ENCODE measurements around the gene SBNO1.
"Not testable (repeated sequence)": the region's sequence is repeated elsewhere in the genome, so short reads cannot be mapped to it uniquely, and the experiment has no call there.

The SBNO1 gene

GRCh38 chr12:123364532-123365024 is at the start of gene SBNO1:
Gene SBNO1, minus strand, starts transcription at chr12:123364847. Its CDS starts 14,406 bp downstream, at chr12:123350441.
- peak; percentile 87 for DNase-seq (ENCODE audit: low read depth)

GRCh38 chr12:123410041-123410412 is 45.4 kb upstream of the SBNO1 start:
- no peak for DNase-seq (ENCODE audit: low read depth)

- not testable (repeated sequence) for DNase-seq (ENCODE audit: low read depth)
These were observed 44.8 kb upstream of the SBNO1 start for GRCh38 chr12:123409284-123410040.

GRCh38 chr12:123408619-123409018 is 44.0 kb upstream of the SBNO1 start:
- DNase-seq (ENCODE audit: low read depth) = not testable (repeated sequence)

- not testable (repeated sequence) for DNase-seq (ENCODE audit: low read depth)
These were observed 43.3 kb upstream of the SBNO1 start for GRCh38 chr12:123407934-123408333.

GRCh38 chr12:123407269-123407668 is 42.6 kb upstream of the SBNO1 start:
- not testable (repeated sequence) for DNase-seq (ENCODE audit: low read depth)

GRCh38 chr12:123404581-123404980 is 39.9 kb upstream of the SBNO1 start:
- no peak for DNase-seq (ENCODE audit: low read depth)

GRCh38 chr12:123401753-123402683 is 37.4 kb upstream of the SBNO1 start:
- no peak for DNase-seq (ENCODE audit: low read depth)

GRCh38 chr12:123399255-123399617 is 34.6 kb upstream of the SBNO1 start:
- no peak for DNase-seq (ENCODE audit: low read depth)

GRCh38 chr12:123398550-123399254 is 34.1 kb upstream of the SBNO1 start:
- DNase-seq (ENCODE audit: low read depth) = no peak

GRCh38 chr12:123398177-123398549 is 33.5 kb upstream of the SBNO1 start:
- DNase-seq (ENCODE audit: low read depth) = no peak

- DNase-seq (ENCODE audit: low read depth) = no peak
These were observed 32.8 kb upstream of the SBNO1 start for GRCh38 chr12:123397400-123397799.

GRCh38 chr12:123396954-123397353 is 32.3 kb upstream of the SBNO1 start:
- no peak for DNase-seq (ENCODE audit: low read depth)

- no peak for DNase-seq (ENCODE audit: low read depth)
These were observed 31.9 kb upstream of the SBNO1 start for GRCh38 chr12:123396543-123396942.

GRCh38 chr12:123395236-123395635 is 30.6 kb upstream of the SBNO1 start:
- DNase-seq (ENCODE audit: low read depth) = no peak

- DNase-seq (ENCODE audit: low read depth) = no peak
These were observed 29.1 kb upstream of the SBNO1 start for GRCh38 chr12:123393747-123394146.

- DNase-seq (ENCODE audit: low read depth) = no peak
These were observed 27.1 kb upstream of the SBNO1 start for GRCh38 chr12:123391546-123392343.

- no peak for DNase-seq (ENCODE audit: low read depth)
These were observed 26.1 kb upstream of the SBNO1 start for GRCh38 chr12:123390498-123391426.

- DNase-seq (ENCODE audit: low read depth) = peak; percentile 7
These were observed 25.1 kb upstream of the SBNO1 start for GRCh38 chr12:123389560-123390351.

Data from stimulated activated CD8-positive, alpha-beta memory T cell treated with anti-CD3 and anti-CD28 coated beads, Interleukin-12 subunit alpha, Interleukin-12 subunit beta, amount 100 ng/mL, for 4 hours (primary cell).